Measurements from ENCODE around the gene EFHD2.

DNA sequence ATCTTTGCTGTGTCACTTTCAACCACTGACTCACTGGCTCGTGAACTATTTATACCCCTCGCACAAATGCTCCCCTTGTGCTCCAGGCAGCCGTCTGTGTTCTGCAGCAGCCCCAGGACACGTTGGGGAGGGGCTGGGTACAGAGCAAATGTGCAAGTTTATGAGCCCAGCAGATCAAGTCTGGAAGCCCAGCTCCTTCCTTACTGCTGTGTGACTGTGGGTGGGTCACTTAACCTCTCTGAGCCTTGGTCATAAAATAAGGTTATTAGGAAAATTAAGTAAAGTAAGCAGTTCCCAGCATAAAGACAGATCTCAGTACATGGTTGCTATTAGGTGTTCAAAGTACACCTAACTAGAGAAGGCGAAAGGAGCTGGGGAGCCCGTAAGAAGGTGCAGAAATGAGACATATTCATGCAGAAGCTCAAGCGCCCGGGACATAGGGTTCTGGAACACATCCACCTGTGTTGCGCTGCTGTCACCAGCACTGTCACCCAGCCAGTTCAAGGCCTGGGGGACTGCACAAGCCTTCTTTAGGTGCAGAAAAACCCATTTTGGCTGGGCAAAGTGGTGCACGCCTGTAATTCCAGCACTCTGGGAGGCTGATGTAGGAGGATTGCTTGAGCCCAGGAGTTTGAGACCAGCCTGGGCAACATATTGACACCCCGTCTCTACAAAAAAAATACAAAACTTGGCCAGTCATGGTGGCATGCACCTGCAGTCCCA, 13.8 kb downstream of the EFHD2 start:
- no peak for TF ChIP-seq POLR2A (IDR thresholded peaks at IDR 0.05; ENCODE audit: low read depth, low read length)
- TF ChIP-seq TAF1 (IDR thresholded peaks at IDR 0.05; ENCODE audit: low read depth, low read length) = no peak
- TF ChIP-seq POLR2AphosphoS5 (IDR thresholded peaks at IDR 0.05; ENCODE audit: low read depth, low read length) = no peak
- no peak for TF ChIP-seq SPI1 (IDR thresholded peaks at IDR 0.05; ENCODE audit: low read depth, low read length)
